Measurements from ENCODE around the gene DLG2.
"Not testable (repeated sequence)": the region's sequence is repeated elsewhere in the genome, so short reads cannot be mapped to it uniquely, and the experiment has no call there.

Gene DLG2

DNA sequence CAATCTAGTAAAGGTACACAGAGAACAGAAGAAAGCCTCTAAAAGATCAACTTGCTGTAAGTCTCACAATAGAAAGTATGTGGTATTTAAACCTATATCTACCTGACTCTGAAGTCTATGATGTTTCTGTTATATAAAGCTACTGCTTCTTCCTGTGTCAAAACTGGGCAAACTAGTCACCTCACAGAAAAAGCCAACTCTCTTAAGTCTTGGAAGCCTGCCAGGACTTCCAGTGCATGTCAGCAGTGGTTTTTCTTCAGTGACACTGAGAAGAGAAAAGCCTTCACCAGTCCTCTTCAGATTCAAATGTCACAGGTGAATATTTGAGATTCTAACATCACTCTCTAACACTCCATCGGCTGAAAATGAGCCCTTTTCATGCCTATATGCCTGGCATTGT is 808.0 kb downstream of the DLG2 start:
- DNase-seq: no peak

GRCh38 chr11:84817998-84818397 is 809.1 kb downstream of the DLG2 start:
- no peak for DNase-seq

- DNase-seq: no peak
These were observed 814.6 kb downstream of the DLG2 start for GRCh38 chr11:84812471-84812969.

DNA sequence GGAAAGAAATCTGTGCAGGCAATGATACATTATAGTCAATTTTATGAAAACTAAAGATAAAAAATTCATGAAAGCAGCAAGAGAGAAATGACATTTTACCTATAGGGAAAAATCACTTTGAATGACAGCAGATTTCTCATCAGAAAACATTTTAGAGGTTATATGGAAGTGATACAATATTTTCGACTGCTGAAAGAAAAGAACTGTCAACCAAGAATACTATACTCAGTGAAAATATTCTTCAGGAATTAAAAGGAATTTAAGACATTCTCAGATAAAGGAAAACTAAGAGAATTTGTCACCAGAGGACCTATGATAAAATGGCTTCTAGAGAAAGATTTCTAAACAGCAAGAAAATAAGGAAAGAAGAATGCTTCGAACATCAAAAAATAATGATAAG is 820.8 kb downstream of the DLG2 start:
- DNase-seq: no peak

GRCh38 chr11:84804041-84804440 is 823.1 kb downstream of the DLG2 start:
- no peak for DNase-seq

DNA sequence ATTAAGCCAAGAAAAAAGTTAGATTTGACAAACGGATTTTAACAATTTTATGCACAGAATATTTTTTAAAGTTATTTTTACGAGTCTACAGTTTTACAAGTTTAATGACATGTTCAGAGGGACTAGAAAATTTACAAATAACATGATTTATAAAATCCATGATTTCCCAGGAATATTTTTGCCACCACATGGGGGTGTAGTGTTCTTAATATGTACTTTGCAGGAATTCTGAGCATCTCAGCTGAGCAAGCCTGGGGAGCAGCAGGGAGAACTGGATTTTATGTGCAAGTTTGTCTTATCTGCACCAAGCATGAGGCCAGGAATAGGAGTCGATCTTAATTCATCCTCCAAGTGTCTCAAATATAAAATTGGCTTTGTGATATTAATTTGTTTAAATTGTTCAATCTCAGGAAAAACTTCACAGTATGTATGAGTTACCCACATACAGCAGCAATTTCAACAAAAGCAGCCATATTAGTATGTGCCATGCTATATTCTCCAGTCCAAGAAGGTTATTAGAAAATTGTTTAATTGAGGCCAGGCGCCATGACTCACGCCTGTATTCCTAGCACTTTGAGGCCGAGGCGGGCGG is 826.3 kb downstream of the DLG2 start:
- DNase-seq: no peak

- no peak for DNase-seq
These were observed 828.0 kb downstream of the DLG2 start for GRCh38 chr11:84799112-84799511.

GRCh38 chr11:84795698-84796097 is 831.4 kb downstream of the DLG2 start:
- no peak for DNase-seq

DNA sequence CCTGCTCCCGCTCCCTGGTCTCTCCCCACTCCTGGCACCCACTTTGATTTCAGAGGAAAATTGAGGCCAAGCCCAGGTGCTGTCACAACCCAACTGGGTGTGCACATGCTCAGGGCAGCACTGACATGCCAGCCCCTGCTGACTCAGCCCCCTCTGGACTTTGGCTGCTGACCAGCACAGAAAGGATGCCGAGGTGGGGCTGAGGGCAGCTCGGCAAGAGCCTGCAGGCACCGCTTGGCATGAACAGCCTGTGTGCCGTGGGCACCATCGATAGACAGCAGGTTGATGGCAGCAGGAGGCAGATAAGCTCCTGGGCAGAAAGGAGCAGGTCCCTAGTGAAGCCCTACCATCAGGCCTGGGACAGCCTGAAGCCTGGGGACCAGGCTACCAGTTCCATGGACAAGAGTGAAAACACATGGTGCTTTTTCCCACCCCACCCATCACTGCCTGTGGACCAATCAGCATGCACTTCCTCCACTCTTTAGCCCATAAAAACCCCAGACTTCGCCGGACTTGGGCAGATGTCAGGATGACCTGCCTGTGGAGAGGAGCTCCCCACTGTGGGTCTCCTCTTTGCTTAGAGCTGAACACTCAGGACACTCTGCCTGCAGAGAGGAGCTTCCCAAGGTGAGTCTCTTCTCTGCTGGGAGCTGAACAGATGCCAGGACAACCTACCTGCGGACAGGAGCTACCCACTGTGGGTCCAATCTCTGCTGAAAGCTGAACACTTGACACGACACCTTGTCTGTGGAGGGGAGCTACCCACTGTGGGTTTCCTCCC is 832.3 kb downstream of the DLG2 start:
- no peak for DNase-seq

DNA sequence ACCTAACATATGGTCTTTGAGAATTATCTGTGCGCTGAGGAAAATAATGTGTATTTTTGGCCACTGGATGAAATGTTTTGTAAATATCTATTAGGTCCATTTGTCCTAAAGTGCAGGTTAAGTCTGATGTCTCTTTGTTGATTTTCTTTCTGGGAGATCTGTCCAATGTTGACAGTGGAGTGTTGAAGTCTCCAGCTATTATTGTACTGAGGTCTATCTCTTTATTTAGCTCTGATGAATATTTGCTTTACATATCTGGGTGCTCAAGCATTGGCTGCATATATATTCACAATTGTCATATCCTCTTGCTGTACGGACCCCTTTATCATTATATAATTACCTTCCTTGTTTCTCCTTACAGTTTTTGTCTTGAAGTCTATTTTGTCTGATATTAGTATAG is 833.8 kb downstream of the DLG2 start:
- DNase-seq: no peak

GRCh38 chr11:84790849-84791427 is 836.2 kb downstream of the DLG2 start:
- DNase-seq: no peak

DNA sequence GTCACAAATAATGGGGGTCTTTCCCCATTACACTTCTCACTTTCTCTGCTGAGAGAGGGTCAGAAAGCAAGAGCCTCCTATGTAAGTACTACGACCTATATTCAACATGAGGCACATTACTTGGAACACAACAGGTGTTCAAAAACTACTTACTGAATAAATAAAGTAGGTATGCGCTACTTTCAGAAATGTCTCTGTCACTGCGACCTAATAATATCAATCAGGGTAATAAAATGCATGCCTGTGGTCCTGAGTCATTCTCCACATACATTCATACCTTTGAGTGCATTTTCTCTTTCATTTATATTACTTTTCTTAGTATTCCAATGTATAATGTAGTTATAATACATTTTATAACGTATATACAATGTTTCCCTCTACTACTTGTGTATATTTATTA is 838.9 kb downstream of the DLG2 start:
- DNase-seq: no peak

DNA sequence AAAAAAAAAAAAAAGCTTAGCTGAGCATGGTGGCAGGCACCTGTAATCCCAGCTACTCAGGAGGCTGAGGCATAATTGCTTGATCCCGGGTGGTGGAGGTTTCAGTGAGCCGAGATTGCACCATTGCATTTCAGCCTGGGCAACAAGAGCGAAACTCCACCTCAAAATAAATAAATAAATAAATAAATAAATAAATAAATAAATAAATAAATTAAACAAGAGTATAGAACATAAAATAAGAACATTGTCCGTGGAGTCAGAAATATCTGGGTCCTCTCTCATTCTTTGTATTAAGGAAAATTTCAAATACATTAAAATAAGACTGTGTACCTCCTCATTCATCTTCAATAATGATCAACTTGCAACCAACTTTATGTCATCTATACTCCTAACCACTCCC is 843.0 kb downstream of the DLG2 start:
- not testable (repeated sequence) for DNase-seq

DNA sequence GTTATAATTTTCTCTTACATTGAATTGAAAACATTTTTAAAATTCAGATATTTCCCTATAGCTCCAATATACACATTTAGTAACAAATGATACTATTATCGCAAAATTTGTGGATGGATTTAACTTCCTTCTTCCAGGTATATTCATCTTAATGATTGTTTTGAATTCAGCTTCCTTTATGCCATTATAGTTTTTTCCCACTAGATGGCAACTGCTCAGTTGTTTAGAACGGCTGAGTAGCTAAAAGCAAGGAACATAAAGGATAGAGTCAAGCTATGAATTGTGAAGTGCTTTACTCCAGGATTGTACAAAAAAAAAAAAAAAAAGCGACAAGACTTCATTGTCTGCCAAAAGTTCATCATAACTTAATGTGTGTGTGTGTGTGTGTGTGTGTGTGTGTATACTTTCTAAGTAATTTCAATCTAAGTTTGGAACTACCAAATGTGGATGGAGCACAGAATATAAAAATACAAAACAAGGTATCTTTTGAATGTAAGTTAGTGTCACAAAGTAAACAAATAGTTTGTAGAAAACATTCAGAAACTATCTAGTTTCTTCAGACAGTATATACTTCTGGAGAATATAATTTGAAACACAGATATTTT is 846.4 kb downstream of the DLG2 start:
- DNase-seq: no peak

DNA sequence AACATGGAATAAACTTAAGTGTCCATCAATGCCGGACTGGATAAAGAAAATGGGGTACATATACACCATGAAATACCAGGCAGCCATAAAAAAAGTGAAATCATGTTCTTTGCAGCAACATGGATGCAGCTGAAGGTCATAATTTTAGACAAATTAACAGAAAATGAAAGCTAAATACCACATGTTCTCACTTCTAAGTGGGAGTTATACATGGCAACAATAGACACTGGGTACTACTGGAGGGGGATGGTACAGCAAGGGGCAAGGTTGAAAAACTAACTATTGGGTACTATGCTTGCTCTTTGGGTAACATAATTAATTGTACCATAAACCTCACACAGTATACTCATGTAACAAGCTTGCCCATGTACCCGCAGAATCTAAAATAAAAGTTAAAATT is 851.6 kb downstream of the DLG2 start:
- DNase-seq: no peak

DNA sequence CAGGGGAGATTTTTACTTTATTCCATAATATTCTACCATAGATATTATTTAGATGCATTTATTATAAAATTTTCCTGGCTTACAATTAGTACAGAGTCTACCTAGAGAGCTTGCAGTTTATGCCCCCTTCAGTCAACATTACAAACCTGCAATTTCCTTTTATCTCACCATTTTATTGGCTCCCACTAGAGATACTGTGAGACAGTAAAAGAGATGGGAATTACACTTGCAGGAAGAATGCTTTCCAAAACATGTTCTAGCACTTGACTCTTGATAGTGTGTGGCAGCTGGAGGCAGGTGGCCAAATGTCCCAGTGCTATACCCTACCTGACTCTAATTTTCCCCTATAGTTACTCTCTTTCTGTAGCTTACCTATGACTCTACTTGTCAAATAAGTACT is 863.2 kb downstream of the DLG2 start:
- DNase-seq: no peak

- no peak for DNase-seq
These were observed 869.4 kb downstream of the DLG2 start for GRCh38 chr11:84757711-84758110.

- DNase-seq: no peak
These were observed 875.8 kb downstream of the DLG2 start for GRCh38 chr11:84751371-84751770.

- DNase-seq: no peak
These were observed 879.3 kb downstream of the DLG2 start for GRCh38 chr11:84747871-84748270.

GRCh38 chr11:84740050-84740449 is 887.1 kb downstream of the DLG2 start:
- no peak for DNase-seq

GRCh38 chr11:84724256-84724655 is 902.9 kb downstream of the DLG2 start:
- no peak for DNase-seq

DNA sequence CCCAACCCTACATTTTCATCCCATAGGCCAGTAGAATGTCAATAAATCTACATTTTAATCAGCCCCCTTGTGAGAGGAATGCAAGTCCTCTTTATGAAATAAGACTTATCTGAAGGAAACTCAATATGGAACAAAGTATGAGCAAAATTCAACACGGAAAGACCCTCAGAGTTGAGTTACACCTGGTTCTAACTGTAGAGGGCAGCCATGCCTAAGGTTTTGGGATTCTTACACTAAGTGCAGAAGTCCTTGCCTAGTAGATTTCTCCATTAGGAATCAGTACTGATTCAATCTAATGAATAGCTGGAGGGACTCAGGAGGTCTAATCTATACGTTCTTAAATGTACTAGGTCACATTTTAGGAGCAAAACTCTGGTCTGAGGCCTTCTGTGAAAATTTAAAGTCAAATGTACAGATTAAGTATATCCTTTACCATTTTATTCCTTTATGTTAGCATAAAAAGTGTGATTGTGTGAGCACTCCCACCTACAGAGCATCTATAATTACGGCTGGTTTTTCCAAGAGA is 904.5 kb downstream of the DLG2 start:
- DNase-seq: no peak

DNA sequence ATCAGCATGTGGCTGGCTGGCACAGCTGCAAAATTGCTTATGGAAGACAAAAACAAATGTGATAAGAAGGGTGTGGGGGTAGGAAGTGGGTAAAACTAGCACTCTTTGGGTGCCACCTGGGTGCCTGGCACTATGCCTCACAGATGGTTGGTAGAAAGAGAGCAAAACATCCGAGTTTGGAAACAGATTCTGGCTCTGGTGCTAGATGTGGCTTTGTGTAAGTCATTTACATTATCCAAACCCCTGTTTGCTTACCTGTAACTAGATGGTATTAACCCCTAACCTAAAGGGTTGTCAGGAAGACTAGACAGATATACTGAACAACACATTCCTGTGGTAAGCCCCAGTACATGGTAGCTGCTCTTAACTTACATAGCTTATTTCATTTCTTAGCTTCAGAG is 905.6 kb downstream of the DLG2 start:
- no peak for DNase-seq

Data from activated CD4-positive, alpha-beta T cell treated with anti-CD3 and anti-CD28 coated beads, Interleukin-2, amount 50 U/mL, for 1 hour (primary cell).